Hippocampal formation (tissue), 2 donors: ENCODE data around the gene PHACTR1.

Experiments
- DNase-seq, 2 donors: peaks; one replicate each; lab custom pipeline; 2025; lab: John Stamatoyannopoulos, UW

The PHACTR1 gene

GRCh38 chr6:12803486-12803885, 86.9 kb downstream of the PHACTR1 start:
- no peak for DNase-seq

DNA sequence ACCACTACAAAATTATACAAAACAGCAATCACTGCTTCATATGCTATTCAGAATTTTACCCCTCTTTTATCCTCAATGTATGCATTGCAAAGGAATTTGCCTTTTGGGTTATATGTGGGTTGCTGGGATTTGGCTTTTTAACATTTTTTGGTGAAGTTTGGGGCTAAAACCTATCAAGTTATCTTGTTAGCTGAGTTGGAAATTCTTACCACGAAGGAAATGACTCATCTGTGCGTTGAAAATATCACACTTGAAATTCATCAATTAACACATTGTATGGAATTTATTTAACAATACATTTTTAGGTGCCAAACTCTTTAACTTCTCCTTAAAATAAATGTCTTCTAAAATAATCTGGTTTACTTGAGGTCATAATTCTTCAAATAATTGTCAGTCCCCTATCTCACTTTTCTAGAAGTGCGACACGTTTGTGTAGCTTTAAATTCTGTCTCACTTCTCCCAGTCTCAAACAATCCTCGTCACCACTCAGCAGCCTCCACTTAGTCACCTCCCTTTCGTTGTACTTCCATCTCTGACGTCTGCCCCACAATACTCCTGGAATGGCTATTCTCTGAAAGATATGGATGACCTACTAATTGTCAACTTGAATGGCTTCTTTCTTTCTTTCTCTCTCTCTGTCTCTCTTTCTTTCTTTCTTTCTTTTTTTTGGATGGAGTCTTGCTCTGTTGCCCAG, 88.5 kb downstream of the PHACTR1 start:
- no peak for DNase-seq

DNA sequence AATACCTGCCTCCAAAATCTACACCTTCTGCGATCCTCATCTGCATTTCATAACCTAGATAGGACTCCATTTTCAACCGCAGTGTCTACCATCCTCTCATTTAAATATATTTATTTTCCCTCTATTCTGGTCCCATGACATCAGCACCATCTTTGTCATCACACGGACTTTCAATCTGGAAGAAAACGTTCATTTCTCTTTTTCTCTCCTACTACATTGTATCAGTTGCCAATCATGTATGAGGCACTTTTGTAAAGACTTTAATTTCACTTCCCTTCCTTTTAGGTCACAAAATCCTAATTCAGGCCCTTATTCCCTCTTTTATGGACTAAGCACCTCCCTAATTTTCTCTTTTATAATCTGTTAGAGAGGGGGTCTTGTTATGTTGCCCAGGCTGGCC, 89.6 kb downstream of the PHACTR1 start:
- DNase-seq: no peak

DNA sequence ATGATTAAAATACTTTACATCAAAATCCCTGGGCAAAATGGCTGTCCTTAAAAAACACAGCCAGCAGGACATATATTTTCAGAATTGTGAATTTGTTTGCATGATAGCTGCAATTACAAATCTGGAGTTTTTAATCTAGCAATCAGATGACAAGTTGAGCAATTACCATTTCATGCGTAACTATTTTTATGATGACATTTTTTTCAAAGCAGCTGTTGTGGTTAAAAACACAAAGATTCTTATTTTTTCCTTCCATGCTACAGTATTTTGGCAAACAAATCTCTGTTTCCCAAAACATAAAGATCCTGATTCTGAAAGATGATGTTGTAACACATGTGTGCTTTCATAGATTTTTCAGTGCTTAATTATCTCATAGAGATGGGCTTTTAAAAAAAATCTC, 90.2 kb downstream of the PHACTR1 start:
- no peak for DNase-seq

- no peak for DNase-seq
Measured at GRCh38 chr6:12811519-12811918, 95.0 kb downstream of the PHACTR1 start.

GRCh38 chr6:12813321-12813720, 96.8 kb downstream of the PHACTR1 start:
- no peak for DNase-seq

DNA sequence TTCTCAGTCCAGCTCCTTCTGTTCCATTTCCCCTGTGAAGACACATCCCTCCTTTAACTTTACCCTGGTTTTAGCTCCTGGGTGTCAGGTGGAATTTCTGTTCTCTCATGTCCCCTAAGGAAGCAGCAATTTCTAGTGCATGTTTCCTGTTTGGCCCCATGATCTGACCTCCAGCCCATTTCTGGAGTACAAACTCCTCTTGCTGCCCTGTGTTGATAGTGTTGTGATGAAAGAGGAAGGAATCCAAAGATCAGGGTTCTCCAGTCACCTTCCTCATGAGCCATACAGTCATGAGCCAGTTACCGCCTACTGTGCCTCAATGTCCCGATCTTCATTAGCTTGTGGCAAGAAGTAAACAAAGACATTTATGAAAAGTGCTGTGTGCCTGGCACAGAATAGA, 97.4 kb downstream of the PHACTR1 start:
- DNase-seq: no peak

GRCh38 chr6:12815089-12815488, 98.5 kb downstream of the PHACTR1 start:
- no peak for DNase-seq

GRCh38 chr6:12815884-12816600, 99.5 kb downstream of the PHACTR1 start:
- no peak for DNase-seq

- no peak for DNase-seq
Measured at GRCh38 chr6:12818324-12818723, 101.8 kb downstream of the PHACTR1 start.

GRCh38 chr6:12823847-12824246, 107.3 kb downstream of the PHACTR1 start:
- no peak for DNase-seq

DNA sequence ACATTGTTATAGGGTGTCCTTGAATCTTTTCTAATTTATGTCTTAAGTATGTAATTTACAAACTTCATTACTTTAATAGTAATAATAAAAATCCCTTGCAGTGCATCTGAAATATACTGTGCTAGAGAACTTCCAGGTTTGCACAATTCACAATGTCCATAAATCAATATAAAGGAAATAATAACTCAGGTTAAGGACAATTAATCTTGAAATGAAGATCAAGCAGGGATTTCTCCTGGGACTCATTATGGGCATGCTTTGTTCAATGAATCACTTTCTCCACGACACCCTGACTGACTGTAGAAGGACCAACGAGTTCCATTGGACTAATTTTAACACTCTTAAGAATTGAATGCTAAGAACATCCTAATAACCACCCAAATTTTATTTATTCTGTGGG, 110.0 kb downstream of the PHACTR1 start:
- DNase-seq: no peak

GRCh38 chr6:12827921-12828320, 111.4 kb downstream of the PHACTR1 start:
- no peak for DNase-seq

DNA sequence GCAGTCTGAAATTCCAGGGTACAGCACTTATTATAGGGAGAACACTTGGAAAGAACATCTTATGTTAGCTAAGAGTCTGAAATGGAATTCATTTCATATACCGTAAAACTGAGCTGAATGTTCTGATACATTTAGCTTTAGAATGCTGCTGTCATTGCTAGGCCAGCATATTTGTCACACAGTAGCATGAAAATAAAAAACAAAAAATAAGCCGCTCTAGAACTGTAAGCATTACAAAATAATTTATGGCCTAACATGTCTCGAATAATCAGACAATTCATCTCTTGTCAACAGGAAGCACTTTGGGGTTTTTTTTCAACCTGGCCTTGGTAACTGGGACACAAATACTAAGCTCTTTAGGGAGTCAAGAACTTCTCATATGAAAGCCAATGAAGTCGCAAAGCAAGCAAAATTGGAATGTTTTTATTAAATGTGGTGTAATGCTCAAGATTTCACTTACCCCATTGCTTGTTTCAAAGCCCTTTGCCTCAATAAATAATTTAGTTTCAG, 115.7 kb downstream of the PHACTR1 start:
- no peak for DNase-seq

DNA sequence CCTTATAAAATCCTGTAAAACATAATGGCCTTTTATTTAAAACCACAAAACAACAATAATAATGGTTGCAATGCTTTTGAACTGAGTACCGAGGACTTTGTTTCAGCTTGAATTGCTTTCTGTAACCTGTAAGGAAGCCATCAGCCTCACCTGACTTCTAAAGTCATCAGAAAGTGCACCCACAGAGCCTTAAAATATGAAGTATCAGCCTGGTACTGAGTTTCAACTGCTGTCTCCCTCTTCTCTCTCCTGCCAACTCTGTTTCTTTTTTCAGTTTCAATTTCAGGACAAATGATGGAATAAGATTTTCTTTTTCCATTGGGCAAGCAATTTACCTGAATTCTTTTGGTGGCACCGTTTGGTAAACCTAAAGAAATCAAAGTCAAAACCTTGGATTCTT, 119.4 kb downstream of the PHACTR1 start:
- no peak for DNase-seq

DNA sequence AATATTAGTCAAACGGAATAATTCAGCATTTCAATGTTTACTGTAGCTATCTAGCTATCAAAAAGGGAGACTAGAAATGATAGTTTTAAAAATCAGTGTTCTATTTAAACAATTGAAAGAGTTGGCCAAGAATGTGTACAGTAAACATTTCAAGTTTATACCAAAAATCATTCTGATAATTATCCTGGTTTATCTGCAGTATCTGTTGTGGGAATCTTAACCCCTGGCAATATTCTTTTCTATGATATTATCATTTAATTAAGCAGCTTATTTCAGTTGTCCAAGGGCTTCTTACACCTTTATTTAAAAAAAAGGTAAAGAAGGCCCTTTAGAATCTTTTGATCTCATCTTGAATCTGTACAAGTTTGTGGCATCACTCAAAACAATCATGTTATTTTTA, 125.1 kb downstream of the PHACTR1 start:
- no peak for DNase-seq

DNA sequence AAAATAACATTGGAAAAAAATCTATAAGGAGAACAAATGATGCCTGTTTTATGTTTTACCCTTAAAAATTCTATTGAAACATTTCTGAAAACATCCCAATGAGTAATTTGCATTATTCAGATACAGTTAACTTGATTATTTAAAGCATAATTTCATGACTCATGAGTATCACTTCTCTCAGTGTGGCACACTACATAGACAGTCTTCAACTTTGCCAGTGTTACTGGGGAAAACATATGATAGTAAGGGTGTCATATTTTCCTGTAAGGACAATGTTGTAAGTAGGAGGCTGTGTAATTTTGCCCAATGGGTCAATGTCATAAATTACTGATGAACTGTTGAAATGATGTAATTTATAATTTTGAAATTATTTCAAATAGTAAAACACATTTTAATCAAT, 125.5 kb downstream of the PHACTR1 start:
- DNase-seq: no peak

DNA sequence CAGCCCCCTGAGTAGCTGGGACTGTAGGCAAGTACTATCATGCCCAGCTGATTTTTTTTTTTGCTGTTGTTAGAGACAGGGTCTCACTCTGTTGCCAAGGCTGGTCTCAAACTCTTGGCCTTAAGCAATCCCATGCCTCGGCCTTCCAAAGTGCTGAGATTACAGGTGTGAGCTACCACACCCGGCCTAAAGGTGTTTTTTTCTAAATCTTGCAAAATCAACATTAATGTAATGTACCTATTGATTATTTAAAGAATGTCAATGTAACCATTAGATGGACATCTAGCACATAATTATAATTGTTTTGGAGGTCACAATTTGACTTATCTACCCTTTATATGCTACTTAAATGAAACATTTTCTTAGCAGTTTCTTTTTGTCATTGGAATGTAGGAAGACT, 126.1 kb downstream of the PHACTR1 start:
- DNase-seq: no peak

DNA sequence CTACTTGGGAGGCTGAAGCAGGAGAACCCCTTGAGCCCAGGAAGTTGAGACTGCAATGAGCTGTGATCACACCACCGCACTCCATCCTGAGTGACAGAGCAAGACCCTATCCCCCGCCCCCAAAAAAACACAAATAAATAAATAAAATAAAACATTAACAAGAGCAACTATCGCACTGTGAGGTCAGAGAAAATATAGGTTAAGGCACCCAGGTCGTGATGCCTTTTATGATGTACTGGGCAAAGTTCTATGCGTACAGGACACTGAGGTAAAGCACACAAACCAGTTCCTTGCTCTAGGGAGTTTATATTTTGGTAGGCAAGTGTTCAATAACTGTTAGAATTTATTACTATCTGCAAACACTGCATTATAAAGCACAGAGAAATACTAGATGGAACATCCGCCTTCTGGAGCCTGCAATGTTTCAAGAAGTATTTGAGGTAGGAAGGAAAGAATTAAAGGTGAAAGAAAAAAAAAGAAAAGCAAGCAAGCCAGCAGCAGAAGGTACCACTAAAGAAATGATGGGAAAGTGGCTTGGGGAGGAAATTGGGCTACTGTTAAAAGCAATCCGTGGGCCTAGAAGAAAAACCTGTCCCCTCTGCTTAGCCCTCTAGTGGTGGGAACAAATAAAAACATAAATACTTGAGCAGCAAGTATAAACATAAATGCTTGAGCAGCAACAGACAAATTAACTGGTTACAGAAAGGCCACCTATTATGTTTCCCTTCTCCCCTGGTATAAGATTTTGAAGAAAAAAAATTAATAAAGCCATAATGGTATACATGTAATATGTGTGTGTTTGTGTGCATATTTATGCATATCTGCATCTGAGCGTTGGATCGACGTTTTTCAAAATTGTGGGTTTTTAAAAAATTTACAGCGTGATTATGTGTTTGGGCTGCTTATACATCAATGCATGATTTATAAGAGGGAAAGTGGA, 128.0 kb downstream of the PHACTR1 start:
- no peak for DNase-seq

GRCh38 chr6:12845224-12846004, 128.8 kb downstream of the PHACTR1 start:
- DNase-seq: no peak

DNA sequence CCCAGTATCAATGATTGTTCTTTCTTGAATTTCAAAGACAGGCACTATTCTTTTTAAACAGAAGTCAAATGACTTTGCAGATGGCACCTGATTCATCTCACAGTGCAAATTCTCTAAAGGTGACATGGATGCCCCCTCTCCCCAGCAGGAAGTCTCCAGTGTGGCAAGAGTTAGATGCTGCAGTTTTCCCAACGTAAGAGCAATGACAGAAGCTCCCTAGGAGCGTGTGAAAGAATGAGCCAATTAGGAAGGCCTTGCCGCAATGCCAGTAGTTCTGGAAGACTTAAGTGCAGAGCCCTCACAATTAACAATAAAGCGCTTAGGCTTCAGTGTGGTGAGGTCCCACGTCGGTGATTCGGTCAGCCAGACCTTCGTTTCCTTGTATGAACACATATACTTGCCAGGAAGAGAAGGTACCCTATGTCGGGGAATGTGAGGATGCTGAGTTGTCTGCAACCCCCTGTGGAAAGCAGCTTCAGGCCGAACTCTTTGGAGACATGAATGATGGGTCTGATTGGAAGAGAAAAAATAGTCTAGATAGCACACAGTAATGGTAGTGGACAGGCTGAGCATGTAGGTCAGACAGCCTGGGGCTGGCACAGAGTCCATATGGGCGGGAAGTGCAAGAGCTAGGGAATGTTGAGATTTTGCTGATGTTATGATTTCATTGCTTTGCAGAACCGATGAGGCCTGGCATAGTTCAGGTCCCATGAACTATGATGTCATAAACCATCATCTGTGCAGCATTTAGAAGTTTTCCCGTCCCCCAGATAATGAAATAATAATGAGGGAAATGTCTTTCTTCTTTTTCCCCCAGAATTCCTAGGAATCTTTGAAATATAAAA, 132.6 kb downstream of the PHACTR1 start:
- no peak for DNase-seq
